ENCODE data around the gene LGALS9C.
"Not testable (repeated sequence)": the region's sequence is repeated elsewhere in the genome, so short reads cannot be mapped to it uniquely, and the experiment has no call there.

The LGALS9C gene

DNA sequence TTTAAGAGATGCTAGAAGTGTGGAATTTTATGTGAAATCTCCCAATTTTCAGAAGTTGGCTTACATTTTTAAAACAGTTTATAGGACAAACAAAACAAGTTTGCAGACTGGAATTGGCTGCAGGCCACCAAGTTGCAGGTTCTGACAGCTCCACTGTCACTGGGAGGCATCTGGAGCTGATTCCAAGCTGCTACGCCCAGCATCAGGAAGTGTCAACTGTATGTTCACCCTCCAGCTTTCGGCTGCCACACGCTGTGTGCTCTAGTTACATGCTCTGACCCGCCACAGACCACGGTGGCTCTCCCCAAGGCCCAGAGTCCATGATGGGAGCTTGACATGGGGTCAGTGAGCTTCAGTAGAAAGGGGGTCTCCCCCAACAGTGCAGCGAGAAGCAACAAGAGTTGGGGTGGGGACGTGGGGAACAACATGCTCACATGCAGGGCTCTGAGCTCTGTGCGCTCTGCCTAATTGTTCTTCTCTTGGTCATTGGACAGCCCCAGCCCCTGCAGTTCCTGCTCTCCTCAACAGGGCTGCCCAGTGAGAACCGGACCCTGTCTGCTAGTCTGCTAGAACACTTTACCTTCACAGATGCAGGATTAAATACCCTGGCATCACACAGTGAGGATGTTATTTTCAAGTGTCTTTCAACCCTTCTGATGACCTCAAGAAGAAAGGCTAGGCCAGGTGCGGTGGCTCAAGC is 8.0 kb upstream of the LGALS9C start:
- not testable (repeated sequence) for H3K9ac ChIP-seq, H4K20me1 ChIP-seq, H3K27me3 ChIP-seq

GRCh38 chr17:18469837-18470236 is 6.8 kb upstream of the LGALS9C start:
- not testable (repeated sequence) for H3K4me3 ChIP-seq; H3K36me3 ChIP-seq; H3K27ac ChIP-seq; H3K4me2 ChIP-seq; H3K27me3 ChIP-seq; H3K9ac ChIP-seq; H3K9me3 ChIP-seq (replicated peaks in 1 of 11); H3K4me1 ChIP-seq; H4K20me1 ChIP-seq

More for the DNA sequence above, 8.0 kb upstream of the LGALS9C start:
- H3K9me3 ChIP-seq (replicated peaks in 1 of 11); H3K4me1 ChIP-seq; H3K4me2 ChIP-seq; H3K27ac ChIP-seq; H3K36me3 ChIP-seq; H3K4me3 ChIP-seq: not testable (repeated sequence)

- H3K27me3 ChIP-seq; H4K20me1 ChIP-seq; H3K27ac ChIP-seq; H3K4me3 ChIP-seq; H3K9me3 ChIP-seq (replicated peaks in 1 of 11); H3K36me3 ChIP-seq; H3K9ac ChIP-seq; H3K4me1 ChIP-seq; H3K4me2 ChIP-seq: not testable (repeated sequence)
Measured at GRCh38 chr17:18470345-18470930, 6.2 kb upstream of the LGALS9C start.

- H3K27ac ChIP-seq; H3K4me1 ChIP-seq; H3K4me3 ChIP-seq; H3K9me3 ChIP-seq (replicated peaks in 1 of 11); H4K20me1 ChIP-seq; H3K27me3 ChIP-seq; H3K36me3 ChIP-seq; H3K9ac ChIP-seq; H3K4me2 ChIP-seq: not testable (repeated sequence)
Measured at GRCh38 chr17:18473967-18474366, 2.6 kb upstream of the LGALS9C start.

GRCh38 chr17:18474754-18475153 is 1.8 kb upstream of the LGALS9C start:
- not testable (repeated sequence) for H3K27me3 ChIP-seq; H3K9ac ChIP-seq; H3K4me1 ChIP-seq; H3K4me2 ChIP-seq; H3K36me3 ChIP-seq; H3K4me3 ChIP-seq; H3K9me3 ChIP-seq (replicated peaks in 1 of 11); H3K27ac ChIP-seq; H4K20me1 ChIP-seq

GRCh38 chr17:18477367-18477766 is 778 bp downstream of the LGALS9C start:
- not testable (repeated sequence) for H4K20me1 ChIP-seq; H3K9ac ChIP-seq; H3K4me1 ChIP-seq; H3K4me2 ChIP-seq; H3K4me3 ChIP-seq; H3K27me3 ChIP-seq; H3K27ac ChIP-seq; H3K9me3 ChIP-seq (replicated peaks in 1 of 11); H3K36me3 ChIP-seq

- H3K4me2 ChIP-seq; H3K36me3 ChIP-seq; H3K27ac ChIP-seq; H4K20me1 ChIP-seq; H3K4me3 ChIP-seq; H3K9me3 ChIP-seq (replicated peaks in 1 of 11); H3K9ac ChIP-seq; H3K4me1 ChIP-seq; H3K27me3 ChIP-seq: not testable (repeated sequence)
Measured at GRCh38 chr17:18478362-18478761, 1.8 kb downstream of the LGALS9C start.

- H3K27me3 ChIP-seq; H3K9me3 ChIP-seq (replicated peaks in 1 of 11); H3K4me1 ChIP-seq; H3K27ac ChIP-seq; H4K20me1 ChIP-seq; H3K36me3 ChIP-seq; H3K9ac ChIP-seq; H3K4me3 ChIP-seq; H3K4me2 ChIP-seq: not testable (repeated sequence)
Measured at GRCh38 chr17:18478977-18479595, 2.5 kb downstream of the LGALS9C start.

DNA sequence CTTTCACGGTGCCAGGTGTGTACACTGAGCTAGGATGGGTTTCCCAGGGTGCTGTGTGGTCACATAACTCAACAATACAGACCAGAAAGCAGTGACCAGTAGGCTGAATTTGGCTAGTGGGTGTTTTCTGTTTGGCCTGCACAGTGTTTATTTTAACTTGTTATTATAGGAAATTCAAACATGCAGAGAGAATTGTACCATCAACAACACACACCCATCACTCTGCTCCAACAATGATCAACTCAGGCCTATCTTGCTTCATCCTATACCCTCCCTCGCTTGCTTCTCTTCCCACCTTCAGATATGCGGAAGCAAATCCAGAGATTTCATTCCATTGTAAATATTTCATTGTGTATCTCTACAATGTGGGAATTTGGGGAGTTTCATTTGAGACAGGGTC is 5.2 kb downstream of the LGALS9C start:
- H3K27ac ChIP-seq, H3K4me1 ChIP-seq: not testable (repeated sequence)

DNA sequence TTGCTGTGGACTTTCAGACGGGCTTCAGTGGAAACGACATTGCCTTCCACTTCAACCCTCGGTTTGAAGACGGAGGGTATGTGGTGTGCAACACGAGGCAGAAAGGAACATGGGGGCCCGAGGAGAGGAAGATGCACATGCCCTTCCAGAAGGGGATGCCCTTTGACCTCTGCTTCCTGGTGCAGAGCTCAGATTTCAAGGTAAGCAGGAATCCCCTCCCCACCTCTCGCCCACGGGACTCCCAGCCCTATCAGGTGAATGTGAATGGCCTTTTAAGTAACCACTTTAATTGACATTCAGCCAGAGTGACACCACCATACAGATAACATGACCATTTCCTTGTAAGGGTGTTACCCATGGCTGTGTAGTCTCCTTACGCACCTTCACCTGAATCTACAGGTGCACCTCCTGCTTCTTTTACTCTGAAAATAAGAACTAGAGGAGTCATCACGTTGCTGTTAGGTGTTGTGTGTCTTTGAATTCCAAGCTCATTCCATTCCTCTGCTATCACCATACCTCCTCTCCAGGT is 9.4 kb downstream of the LGALS9C start:
- not testable (repeated sequence) for H3K4me3 ChIP-seq; H3K9me3 ChIP-seq (replicated peaks in 1 of 11); H3K36me3 ChIP-seq; H3K27ac ChIP-seq; H3K27me3 ChIP-seq; H3K4me1 ChIP-seq; H3K4me2 ChIP-seq; H4K20me1 ChIP-seq; H3K9ac ChIP-seq

More for the DNA sequence above, 5.2 kb downstream of the LGALS9C start:
- not testable (repeated sequence) for H3K9me3 ChIP-seq (replicated peaks in 1 of 11); H3K36me3 ChIP-seq; H3K4me3 ChIP-seq; H3K4me2 ChIP-seq; H3K27me3 ChIP-seq; H4K20me1 ChIP-seq; H3K9ac ChIP-seq

DNA sequence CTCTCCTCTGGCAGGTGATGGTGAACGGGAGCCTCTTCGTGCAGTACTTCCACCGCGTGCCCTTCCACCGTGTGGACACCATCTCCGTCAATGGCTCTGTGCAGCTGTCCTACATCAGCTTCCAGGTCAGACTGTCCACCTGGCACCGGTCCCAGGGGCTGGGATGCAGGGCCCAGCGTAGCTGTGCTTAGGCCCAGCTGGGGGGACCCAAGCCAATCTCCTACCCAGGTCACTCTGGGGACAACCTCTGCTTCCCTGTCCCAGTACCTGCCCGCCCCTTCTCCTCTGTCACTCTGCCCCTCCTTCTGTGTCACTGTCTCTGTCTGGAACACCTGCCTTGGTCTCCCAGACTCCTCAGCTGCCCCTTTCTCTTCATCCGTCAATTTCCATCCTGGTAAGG is 11.0 kb downstream of the LGALS9C start:
- H4K20me1 ChIP-seq; H3K9ac ChIP-seq; H3K36me3 ChIP-seq; H3K27ac ChIP-seq; H3K9me3 ChIP-seq (replicated peaks in 1 of 11); H3K4me2 ChIP-seq; H3K27me3 ChIP-seq; H3K4me3 ChIP-seq; H3K4me1 ChIP-seq: not testable (repeated sequence)

- not testable (repeated sequence) for H3K27ac ChIP-seq; H3K9ac ChIP-seq; H3K4me3 ChIP-seq; H3K36me3 ChIP-seq; H3K9me3 ChIP-seq (replicated peaks in 1 of 11); H3K27me3 ChIP-seq; H3K4me1 ChIP-seq; H4K20me1 ChIP-seq; H3K4me2 ChIP-seq
Measured at GRCh38 chr17:18488622-18489021, 12.0 kb downstream of the LGALS9C start.

DNA sequence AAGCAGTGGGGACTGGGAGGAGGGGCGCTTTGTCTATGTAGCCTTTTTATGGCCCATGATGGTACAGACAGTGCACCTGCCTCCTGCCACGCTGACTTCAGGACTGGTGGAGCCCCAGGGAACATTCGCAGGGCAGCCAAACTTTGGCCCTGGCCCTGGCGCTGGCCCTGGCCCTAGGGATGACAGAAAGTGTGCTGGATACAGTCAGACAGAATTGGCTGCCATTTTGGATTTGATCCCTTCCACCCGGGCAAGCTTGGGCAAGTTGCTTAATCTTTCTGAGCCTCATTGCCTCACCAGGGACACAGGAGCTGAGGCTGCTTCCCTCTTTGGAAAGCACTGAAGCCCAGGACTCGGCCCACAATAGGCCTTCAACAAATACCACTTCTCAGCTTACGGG is 13.4 kb downstream of the LGALS9C start:
- H4K20me1 ChIP-seq; H3K9ac ChIP-seq; H3K27ac ChIP-seq; H3K9me3 ChIP-seq (replicated peaks in 1 of 11); H3K36me3 ChIP-seq; H3K4me2 ChIP-seq; H3K4me1 ChIP-seq; H3K4me3 ChIP-seq; H3K27me3 ChIP-seq: not testable (repeated sequence)

- H3K9me3 ChIP-seq (replicated peaks in 1 of 11); H3K9ac ChIP-seq; H3K27ac ChIP-seq; H3K4me3 ChIP-seq; H3K4me1 ChIP-seq; H3K27me3 ChIP-seq; H3K4me2 ChIP-seq; H4K20me1 ChIP-seq; H3K36me3 ChIP-seq: not testable (repeated sequence)
Measured at GRCh38 chr17:18492712-18493480, 16.3 kb downstream of the LGALS9C start.
